ENCODE results near the gene PPP2R5C.
"Not testable (repeated sequence)": the region's sequence is repeated elsewhere in the genome, so short reads cannot be mapped to it uniquely, and the experiment has no call there.

PPP2R5C gene

GRCh38 chr14:101727611-101728366 lies 33.7 kb upstream of the PPP2R5C start:
- no peak for DNase-seq

GRCh38 chr14:101728367-101728742 lies 33.2 kb upstream of the PPP2R5C start:
- DNase-seq: no peak

GRCh38 chr14:101729382-101729781 lies 32.1 kb upstream of the PPP2R5C start:
- no peak for DNase-seq

GRCh38 chr14:101730157-101730556 lies 31.4 kb upstream of the PPP2R5C start:
- DNase-seq: not testable (repeated sequence)

GRCh38 chr14:101730626-101731186 lies 30.8 kb upstream of the PPP2R5C start:
- DNase-seq: no peak

- DNase-seq: peak; percentile 80
Observed at GRCh38 chr14:101731187-101732080, 30.1 kb upstream of the PPP2R5C start.

- DNase-seq: no peak
Observed at GRCh38 chr14:101732118-101732517, 29.4 kb upstream of the PPP2R5C start.

GRCh38 chr14:101733211-101733610 lies 28.3 kb upstream of the PPP2R5C start:
- DNase-seq: no peak

GRCh38 chr14:101734246-101734847 lies 27.2 kb upstream of the PPP2R5C start:
- no peak for DNase-seq

GRCh38 chr14:101735453-101735852 lies 26.1 kb upstream of the PPP2R5C start:
- DNase-seq: no peak

- DNase-seq: no peak
Observed at GRCh38 chr14:101736071-101736470, 25.4 kb upstream of the PPP2R5C start.

GRCh38 chr14:101736585-101736984 lies 24.9 kb upstream of the PPP2R5C start:
- DNase-seq: no peak

- DNase-seq: peak; percentile 35
Observed at GRCh38 chr14:101737414-101738339, 23.8 kb upstream of the PPP2R5C start.

GRCh38 chr14:101738703-101739320 lies 22.7 kb upstream of the PPP2R5C start:
- DNase-seq: no peak

GRCh38 chr14:101739446-101740141 lies 21.9 kb upstream of the PPP2R5C start:
- no peak for DNase-seq

- DNase-seq: no peak
Observed at GRCh38 chr14:101740981-101741380, 20.5 kb upstream of the PPP2R5C start.

GRCh38 chr14:101743701-101744100 lies 17.8 kb upstream of the PPP2R5C start:
- no peak for DNase-seq

- DNase-seq: not testable (repeated sequence)
Observed at GRCh38 chr14:101744382-101744781, 17.1 kb upstream of the PPP2R5C start.

GRCh38 chr14:101749756-101750155 lies 11.8 kb upstream of the PPP2R5C start:
- not testable (repeated sequence) for DNase-seq

GRCh38 chr14:101754893-101755292 lies 6.6 kb upstream of the PPP2R5C start:
- no peak for DNase-seq
